HFF-Myc (cell line): ENCODE data around the gene LEFTY2.

ENCODE experiments used
- DNase-seq: peaks from one replicate; pipeline ENCODE4 v3.0.0-alpha.2; 2011; ENCODE audit warnings: low read depth; ENCODE audit errors: extremely low read depth
- H3K4me3 ChIP-seq: replicated peaks from 2 replicates; pipeline ENCODE4 v1.5.1; 2011; ENCODE audit warnings: low read depth, mild to moderate bottlenecking, control low read depth, low read length
- CTCF ChIP-seq: IDR thresholded peaks from 2 replicates; pipeline ENCODE4 v1.5.1; 2012; ENCODE audit warnings: mild to moderate bottlenecking, low read depth, low read length, control low read depth; ENCODE audit errors: missing control alignments

LEFTY2 gene

GRCh38 chr1:225887030-225887314 is 54.0 kb downstream of the LEFTY2 start:
- DNase-seq, result no peak
- no peak for TF ChIP-seq CTCF
- H3K4me3 ChIP-seq, result no peak overlapping the region
